Measurements from ENCODE around the gene SSR3.

DNA sequence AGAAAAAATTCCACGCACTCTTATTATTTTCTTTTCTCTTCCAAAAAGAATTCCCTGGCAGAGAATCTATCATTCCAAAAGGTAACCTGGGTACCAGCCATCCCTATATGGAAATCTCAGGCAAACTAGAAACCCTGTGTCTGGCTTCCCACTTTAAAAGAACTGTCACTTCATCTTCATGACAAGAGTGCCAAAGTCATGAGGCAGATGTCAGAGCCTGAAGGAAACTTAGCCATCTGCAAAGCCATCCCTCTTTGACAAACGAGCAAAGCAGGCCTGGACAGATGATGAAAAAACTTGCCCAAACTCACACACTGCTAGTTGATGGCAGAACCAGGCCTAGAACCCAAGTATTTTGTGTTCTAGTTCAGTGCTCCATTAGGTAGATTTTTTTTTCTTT is 15.9 kb downstream of the SSR3 start:
- TF ChIP-seq POLR2A (IDR thresholded peaks at IDR 0.05) = no peak
- TF ChIP-seq, protein P1, sequence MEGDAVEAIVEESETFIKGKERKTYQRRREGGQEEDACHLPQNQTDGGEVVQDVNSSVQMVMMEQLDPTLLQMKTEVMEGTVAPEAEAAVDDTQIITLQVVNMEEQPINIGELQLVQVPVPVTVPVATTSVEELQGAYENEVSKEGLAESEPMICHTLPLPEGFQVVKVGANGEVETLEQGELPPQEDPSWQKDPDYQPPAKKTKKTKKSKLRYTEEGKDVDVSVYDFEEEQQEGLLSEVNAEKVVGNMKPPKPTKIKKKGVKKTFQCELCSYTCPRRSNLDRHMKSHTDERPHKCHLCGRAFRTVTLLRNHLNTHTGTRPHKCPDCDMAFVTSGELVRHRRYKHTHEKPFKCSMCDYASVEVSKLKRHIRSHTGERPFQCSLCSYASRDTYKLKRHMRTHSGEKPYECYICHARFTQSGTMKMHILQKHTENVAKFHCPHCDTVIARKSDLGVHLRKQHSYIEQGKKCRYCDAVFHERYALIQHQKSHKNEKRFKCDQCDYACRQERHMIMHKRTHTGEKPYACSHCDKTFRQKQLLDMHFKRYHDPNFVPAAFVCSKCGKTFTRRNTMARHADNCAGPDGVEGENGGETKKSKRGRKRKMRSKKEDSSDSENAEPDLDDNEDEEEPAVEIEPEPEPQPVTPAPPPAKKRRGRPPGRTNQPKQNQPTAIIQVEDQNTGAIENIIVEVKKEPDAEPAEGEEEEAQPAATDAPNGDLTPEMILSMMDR (IDR thresholded peaks at IDR 0.05) = no peak

Measured in esophagus squamous epithelium (tissue), 4 donors.